SK-N-SH (cell line): ENCODE measurements around the gene PGRMC2.

Experiments
- EP300 ChIP-seq, 2 experiments: IDR thresholded peaks; 2 replicates each; pipeline versions ENCODE4 v1.4.0 to v1.6.1; 2012; ENCODE audit warnings: borderline replicate concordance in 1 of 2, low read depth in 1 of 2, low read length in 1 of 2
- EZH2phosphoT487 ChIP-seq: fragments of 200-600 bp; sonication (generic); IDR thresholded peaks from 2 replicates; pipeline ENCODE4 v1.6.1; 2017; ENCODE audit warnings: low read depth, mixed run types, mild to moderate bottlenecking, antibody characterized with exemption, moderate library complexity, borderline replicate concordance
- POLR2AphosphoS5 ChIP-seq: IDR thresholded peaks from 2 replicates; pipeline ENCODE4 v1.6.1; 2012; ENCODE audit warnings: low read depth, low read length
- RAD21 ChIP-seq: IDR thresholded peaks from 2 replicates; pipeline ENCODE4 v1.6.1; 2012; ENCODE audit warnings: mild to moderate bottlenecking, low read length
- RFX5 ChIP-seq: IDR thresholded peaks from 2 replicates; pipeline ENCODE4 v1.6.1; 2012; ENCODE audit warnings: mild to moderate bottlenecking, improper control_type of control experiment, low read length
- RXRA ChIP-seq: IDR thresholded peaks from 2 replicates; pipeline ENCODE4 v1.4.0; 2012; ENCODE audit warnings: low read depth, mild to moderate bottlenecking, borderline replicate concordance
- SMC3 ChIP-seq: IDR thresholded peaks from 2 replicates; pipeline ENCODE4 v1.6.1; 2012; ENCODE audit warnings: low read depth, low read length, improper control_type of control experiment
- TAF1 ChIP-seq: IDR thresholded peaks from 2 replicates; pipeline ENCODE4 v1.6.1; 2012; ENCODE audit warnings: low read depth, mild to moderate bottlenecking, low read length, moderate library complexity, borderline replicate concordance
- TEAD4 ChIP-seq: IDR thresholded peaks from 2 replicates; pipeline ENCODE4 v1.4.0; 2012; ENCODE audit warnings: mild to moderate bottlenecking, borderline replicate concordance; ENCODE audit not compliant: insufficient read depth
- YY1 ChIP-seq: IDR thresholded peaks from 2 replicates; pipeline ENCODE4 v1.4.0; 2012; ENCODE audit warnings: low read depth, mild to moderate bottlenecking
- TF ChIP-seq, protein P1 (sequence below): fragments of 200-600 bp; sonication (generic); IDR thresholded peaks from 2 replicates; pipeline ENCODE4 v1.6.1; 2017; ENCODE audit warnings: antibody characterized with exemption, mild to moderate bottlenecking, moderate library complexity
- TF ChIP-seq, protein P2 (sequence below): fragments of 150-350 bp; IDR thresholded peaks from 2 replicates; pipeline ENCODE4 v1.6.1; 2017; ENCODE audit warnings: antibody characterized with exemption, low read length, low read depth, borderline replicate concordance
- TF ChIP-seq, protein P3 (sequence below): IDR thresholded peaks from 2 replicates; pipeline ENCODE4 v1.4.0; 2012; ENCODE audit warnings: low read depth, borderline replicate concordance
- TF ChIP-seq, protein P4 (sequence below): IDR thresholded peaks from 2 replicates; pipeline ENCODE4 v1.4.0; 2012; ENCODE audit warnings: low read depth

DNA sequence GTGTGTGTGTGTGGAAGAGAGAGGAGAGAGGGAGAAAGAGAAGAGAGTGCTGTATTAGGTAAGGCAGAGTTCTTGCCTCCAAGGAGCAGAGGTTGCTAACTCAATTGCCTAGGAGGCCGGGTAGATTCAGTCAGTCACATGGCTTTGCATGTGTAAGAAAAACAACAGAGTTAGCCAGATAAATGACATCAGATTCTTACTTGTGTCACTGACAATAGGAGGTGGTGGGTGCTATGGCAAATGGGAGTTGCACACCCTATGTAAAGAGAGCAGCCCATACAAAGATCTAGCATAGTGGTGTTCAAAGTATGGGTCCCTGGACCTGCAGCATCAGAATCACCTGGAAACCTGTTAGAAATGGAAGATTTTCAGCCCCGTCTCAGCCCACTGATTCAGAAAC, 14.4 kb upstream of the PGRMC2 start:
- TF ChIP-seq, protein P1, sequence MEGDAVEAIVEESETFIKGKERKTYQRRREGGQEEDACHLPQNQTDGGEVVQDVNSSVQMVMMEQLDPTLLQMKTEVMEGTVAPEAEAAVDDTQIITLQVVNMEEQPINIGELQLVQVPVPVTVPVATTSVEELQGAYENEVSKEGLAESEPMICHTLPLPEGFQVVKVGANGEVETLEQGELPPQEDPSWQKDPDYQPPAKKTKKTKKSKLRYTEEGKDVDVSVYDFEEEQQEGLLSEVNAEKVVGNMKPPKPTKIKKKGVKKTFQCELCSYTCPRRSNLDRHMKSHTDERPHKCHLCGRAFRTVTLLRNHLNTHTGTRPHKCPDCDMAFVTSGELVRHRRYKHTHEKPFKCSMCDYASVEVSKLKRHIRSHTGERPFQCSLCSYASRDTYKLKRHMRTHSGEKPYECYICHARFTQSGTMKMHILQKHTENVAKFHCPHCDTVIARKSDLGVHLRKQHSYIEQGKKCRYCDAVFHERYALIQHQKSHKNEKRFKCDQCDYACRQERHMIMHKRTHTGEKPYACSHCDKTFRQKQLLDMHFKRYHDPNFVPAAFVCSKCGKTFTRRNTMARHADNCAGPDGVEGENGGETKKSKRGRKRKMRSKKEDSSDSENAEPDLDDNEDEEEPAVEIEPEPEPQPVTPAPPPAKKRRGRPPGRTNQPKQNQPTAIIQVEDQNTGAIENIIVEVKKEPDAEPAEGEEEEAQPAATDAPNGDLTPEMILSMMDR: no peak
- TF ChIP-seq POLR2AphosphoS5 (no peak), EP300 (IDR thresholded peaks at IDR 0.05; ENCODE audit: borderline replicate concordance in 1 of 2, low read depth in 1 of 2, low read length in 1 of 2) (no peak), TAF1 (no peak), EZH2phosphoT487 (no peak), RFX5 (no peak), SMC3 (no peak), RAD21 (no peak), TEAD4 (no peak), YY1 (no peak), RXRA (no peak)
- TF ChIP-seq, protein P2, sequence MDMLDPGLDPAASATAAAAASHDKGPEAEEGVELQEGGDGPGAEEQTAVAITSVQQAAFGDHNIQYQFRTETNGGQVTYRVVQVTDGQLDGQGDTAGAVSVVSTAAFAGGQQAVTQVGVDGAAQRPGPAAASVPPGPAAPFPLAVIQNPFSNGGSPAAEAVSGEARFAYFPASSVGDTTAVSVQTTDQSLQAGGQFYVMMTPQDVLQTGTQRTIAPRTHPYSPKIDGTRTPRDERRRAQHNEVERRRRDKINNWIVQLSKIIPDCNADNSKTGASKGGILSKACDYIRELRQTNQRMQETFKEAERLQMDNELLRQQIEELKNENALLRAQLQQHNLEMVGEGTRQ: no peak
- TF ChIP-seq, protein P3, sequence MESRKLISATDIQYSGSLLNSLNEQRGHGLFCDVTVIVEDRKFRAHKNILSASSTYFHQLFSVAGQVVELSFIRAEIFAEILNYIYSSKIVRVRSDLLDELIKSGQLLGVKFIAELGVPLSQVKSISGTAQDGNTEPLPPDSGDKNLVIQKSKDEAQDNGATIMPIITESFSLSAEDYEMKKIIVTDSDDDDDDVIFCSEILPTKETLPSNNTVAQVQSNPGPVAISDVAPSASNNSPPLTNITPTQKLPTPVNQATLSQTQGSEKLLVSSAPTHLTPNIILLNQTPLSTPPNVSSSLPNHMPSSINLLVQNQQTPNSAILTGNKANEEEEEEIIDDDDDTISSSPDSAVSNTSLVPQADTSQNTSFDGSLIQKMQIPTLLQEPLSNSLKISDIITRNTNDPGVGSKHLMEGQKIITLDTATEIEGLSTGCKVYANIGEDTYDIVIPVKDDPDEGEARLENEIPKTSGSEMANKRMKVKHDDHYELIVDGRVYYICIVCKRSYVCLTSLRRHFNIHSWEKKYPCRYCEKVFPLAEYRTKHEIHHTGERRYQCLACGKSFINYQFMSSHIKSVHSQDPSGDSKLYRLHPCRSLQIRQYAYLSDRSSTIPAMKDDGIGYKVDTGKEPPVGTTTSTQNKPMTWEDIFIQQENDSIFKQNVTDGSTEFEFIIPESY: no peak
- TF ChIP-seq, protein P4, sequence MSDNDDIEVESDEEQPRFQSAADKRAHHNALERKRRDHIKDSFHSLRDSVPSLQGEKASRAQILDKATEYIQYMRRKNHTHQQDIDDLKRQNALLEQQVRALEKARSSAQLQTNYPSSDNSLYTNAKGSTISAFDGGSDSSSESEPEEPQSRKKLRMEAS: no peak
